ENCODE results near the gene ACTL6B. TPM values are rescaled to one million over a fixed set of nuclear protein-coding genes. Genes with fewer than 3 reads are reported as not detected.
A peak's percentile ranks its signal among the peaks of the same experiment; 100 is the strongest.

ACTL6B gene
- total and polyA plus RNA-seq, 9 of the 15 experiments (the other 6 are each of a cell fraction or from before 2014, with no cell fraction given): not detected

- TF ChIP-seq RERE (CRISPR knock-in tag; IDR thresholded peaks at IDR 0.05; ENCODE audit: borderline replicate concordance) (no peak), ETS1 (conservative IDR thresholded peaks at IDR 0.05; ENCODE audit: control insufficient read depth, low read depth, low read length) (peak; percentile 96), ZNF175 (CRISPR knock-in tag; IDR thresholded peaks at IDR 0.05; ENCODE audit: low read depth) (no peak), MNT (conservative IDR thresholded peaks at IDR 0.05) (peak; percentile 32 to 79; a peak in 2 of 4 replicates), DLX4 (CRISPR knock-in tag; IDR thresholded peaks at IDR 0.05) (no peak), CSDE1 (IDR thresholded peaks at IDR 0.05) (no peak), SFPQ (IDR thresholded peaks at IDR 0.05; ENCODE audit: low read depth, low read length) (no peak), ATF1 (CRISPR knock-in tag; IDR thresholded peaks at IDR 0.05) (no peak; the same call in 1 of the 2 replicates), ATF1 (tag; IDR thresholded peaks at IDR 0.05) (no peak), GTF2F1 (IDR thresholded peaks at IDR 0.05; ENCODE audit: low read depth, low read length) (no peak), NUFIP1 (IDR thresholded peaks at IDR 0.05; ENCODE audit: partially characterized antibody) (no peak)
Measured at GRCh38 chr7:100655908-100656674, at the start of gene ACTL6B (continued).

Data from K562 (cell line).